Measurements from ENCODE around the gene HLA-G.

GRCh38 chr6:29870104-29870503 is 42.5 kb downstream of the HLA-G start:
- TF ChIP-seq EZH2 (IDR thresholded peaks at IDR 0.05; ENCODE audit: borderline replicate concordance, low read depth, low read length, severe bottlenecking), result no peak
- TF ChIP-seq CTCF (IDR thresholded peaks at IDR 0.05; ENCODE audit: borderline replicate concordance, extremely low read depth, low read length, poor library complexity, severe bottlenecking), result no peak
